HG02885 (cell line): Measurements from ENCODE around the gene SCPEP1.
A peak's percentile ranks its signal among the peaks of the same experiment; 100 is the strongest.

Source experiments
- ATAC-seq: cut with Tn5 transposase; IDR thresholded peaks from one replicate; pipeline ENCODE4 v1.9.1; 2021; ENCODE audit warnings: mild to moderate bottlenecking; ENCODE audit not compliant: unreplicated experiment, poor library complexity

SCPEP1 gene

DNA sequence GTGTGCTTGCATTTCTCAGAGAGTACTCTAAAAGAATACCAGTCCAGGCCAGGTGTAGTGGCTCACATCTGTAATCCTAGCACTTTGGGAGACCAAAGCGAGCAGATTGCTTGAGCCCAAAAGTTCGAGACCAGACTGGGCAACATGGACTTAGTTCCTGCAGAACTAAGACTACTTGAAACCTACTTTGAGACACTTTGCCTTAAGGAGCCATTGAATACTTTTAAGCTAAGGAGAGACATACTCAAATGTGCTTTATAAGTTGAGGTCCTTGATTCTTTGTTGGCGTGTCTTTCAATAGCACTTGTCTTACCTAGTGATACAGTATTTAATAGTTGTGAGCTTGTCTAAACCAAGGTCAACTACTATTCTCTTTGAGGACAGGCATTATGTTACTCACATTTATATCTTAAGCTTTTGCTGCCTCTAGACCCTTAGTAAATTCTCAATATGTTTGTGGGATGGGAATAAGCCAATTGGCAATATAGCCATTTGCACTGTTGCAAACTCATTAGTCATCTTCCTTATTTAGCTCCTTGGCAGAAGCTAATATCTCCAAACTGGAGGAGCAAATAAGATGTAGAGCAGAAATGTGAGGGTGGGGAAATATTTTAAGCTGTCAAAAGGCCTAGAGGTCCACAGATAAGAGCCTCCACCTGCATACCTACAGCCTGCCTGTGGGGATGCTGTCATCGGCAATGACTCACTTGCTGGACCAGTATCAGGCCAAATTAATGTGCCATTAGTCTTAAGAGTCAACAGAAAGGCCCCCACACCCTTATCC, 16.3 kb downstream of the SCPEP1 start:
- no peak for ATAC-seq

DNA sequence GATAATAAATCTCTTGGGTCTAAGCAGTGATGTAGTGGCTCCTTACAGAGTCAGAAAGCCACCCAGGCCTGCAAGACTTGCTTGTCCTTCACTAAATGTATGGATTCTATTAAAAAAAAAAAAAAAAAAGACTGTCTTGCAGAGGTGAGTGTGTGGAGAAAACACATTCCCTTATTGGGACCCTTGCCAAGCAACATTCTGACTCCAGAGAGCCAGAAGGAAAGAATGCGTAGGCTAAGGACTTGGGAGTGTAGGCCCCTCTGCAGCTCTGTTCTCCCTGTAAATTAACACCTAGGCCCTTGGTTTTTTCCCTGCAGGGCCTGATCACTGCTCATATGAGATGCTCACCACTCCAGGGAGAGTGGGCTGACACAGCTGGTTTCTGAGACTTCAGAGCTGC, 17.8 kb downstream of the SCPEP1 start:
- no peak for ATAC-seq

DNA sequence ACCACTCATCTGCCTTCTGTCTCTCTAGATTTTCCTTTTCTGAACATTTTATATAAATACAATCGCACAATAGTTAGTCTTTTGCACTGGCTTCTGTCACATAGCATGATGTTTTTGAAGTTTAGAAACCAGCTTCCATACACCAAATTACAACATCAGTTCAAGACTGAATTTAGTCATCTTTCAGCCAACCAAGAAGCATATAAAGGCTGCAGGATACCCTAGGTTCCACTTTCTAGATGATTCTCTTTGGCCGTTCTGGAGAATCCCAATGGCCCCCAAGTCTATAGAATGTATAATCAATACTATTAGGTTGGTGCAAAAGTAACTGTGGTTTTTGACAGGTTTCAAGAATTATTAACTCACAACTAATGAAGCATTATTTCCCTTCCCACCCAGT, 19.4 kb downstream of the SCPEP1 start:
- no peak for ATAC-seq

DNA sequence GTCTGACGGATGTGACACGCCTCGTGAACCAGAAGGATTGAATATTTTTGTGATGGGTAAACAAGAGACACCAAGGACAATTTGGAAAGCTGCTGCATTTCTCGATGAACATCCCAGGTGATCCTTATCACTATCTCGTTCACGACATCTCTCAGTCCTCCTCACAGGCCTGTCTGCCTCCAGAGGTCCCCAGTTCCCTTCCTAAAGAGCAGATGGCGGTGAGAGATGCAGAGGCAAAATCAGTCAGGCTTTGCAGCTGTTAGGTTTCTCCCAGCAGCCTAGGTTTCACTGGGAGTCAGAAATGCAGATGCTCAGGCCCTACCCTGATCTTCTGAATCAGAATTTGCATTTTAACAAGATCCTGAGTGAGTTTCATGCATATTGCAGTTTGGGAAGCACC, 23.6 kb downstream of the SCPEP1 start:
- no peak for ATAC-seq

DNA sequence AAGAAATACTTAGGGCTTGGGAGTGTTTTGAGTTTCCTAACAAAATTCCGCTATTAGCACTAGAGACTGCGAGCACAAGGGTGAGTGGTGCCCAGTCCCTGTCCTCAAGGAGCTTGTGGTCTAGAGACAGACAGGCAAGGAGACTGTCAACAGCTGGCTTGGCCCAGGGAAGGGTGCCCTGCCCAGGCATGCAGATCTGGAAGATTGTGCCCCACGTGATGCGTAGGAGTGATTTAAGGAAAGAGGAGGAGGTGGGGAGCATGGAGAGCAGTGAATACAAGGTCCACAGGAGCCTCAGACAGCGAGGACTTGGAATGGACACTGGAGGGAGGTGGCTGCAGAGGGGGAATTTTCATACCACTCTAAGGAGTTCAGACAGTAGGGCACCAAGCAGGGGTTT, 25.0 kb downstream of the SCPEP1 start:
- no peak for ATAC-seq

DNA sequence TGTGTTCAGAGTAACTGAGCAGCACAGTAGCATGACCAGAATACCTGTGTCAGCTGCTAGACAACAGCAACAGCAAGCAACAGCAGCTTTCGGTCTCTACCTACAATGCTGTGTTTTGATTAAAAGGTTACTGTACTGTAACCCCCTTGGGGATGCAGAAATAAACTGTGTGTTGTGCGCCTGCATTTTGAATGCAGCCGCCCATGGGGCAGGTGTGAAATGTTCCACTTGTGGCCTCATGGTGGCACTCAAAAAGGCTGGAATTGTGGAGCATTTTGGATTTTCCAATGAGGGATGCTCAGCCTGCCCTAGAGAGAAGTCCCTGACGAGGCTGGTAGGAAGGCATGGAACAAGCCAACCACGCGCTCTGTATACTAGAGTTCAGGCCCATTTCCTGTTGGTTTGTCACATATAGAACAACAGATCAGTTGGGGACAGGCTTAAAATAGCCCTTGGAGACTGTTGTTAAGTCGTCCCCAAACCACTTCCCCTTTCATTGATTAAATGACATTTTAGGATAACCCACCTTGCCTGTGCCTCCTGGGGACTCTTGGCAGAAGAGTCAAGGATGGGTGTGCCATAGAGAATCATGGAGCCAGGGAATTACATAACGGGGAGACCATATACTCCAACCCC, 27.1 kb downstream of the SCPEP1 start:
- peak; percentile 83 for ATAC-seq

DNA sequence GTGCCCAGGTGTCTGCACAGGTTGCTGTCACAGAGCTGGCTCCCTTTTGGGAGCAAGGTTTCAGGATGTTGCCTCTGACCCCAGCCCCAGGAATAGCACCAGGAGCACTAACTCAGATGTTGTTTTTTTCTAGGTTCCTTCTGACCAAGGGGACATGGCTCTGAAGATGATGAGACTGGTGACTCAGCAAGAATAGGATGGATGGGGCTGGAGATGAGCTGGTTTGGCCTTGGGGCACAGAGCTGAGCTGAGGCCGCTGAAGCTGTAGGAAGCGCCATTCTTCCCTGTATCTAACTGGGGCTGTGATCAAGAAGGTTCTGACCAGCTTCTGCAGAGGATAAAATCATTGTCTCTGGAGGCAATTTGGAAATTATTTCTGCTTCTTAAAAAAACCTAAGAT, 28.1 kb downstream of the SCPEP1 start:
- ATAC-seq, result no peak

DNA sequence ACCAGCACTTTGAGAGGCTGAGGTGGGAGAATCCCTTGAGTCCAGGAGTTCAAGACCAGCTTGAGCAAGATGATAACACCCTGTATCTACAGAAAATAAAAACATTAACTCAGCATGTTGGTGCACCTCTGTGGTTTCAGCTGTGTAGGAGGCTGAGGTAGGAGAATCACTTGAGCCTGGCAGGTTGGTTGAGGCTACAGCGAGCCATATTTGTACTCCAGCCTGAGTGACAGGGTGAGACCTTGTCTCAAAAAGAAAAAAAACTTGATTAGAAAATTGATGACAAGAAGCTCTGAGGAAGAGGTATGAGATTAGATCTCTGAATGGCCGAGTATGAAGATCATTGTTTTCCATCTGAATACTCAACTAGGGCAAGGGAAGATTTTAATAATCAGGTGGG, 31.0 kb downstream of the SCPEP1 start:
- ATAC-seq, result no peak

DNA sequence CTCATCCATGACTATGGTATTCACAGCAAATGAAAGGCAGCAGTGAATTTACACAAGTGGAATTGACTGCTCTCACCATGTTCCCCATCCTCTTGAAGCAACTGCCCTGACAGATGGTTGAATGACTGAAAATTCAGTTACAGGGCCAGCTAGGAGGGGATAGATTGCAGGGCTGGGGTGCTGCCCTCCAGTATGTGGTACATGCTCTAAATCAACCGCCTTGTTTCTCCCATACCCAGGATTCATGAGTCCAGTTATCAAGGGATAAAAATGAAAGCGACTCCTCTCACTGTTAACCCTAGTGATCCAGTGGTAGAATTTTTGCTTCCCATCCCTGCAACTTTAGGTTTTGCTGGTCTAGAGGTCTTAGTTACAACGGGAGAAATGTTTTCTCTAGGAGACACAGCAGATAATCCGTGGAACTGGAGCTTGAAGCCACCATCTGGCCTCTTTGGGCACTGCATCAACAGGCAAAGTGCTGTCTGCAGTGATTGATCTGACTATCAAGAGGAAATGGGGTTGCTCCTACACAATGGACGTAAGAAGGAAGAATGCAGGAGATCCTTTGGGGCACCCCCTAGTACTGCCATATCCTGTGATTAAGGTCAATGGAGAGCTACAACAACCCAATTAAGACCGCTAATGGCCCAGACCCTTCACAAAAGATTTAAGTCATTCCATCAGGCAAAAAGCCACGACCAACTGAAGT, 32.0 kb downstream of the SCPEP1 start:
- ATAC-seq, result peak; percentile 71

DNA sequence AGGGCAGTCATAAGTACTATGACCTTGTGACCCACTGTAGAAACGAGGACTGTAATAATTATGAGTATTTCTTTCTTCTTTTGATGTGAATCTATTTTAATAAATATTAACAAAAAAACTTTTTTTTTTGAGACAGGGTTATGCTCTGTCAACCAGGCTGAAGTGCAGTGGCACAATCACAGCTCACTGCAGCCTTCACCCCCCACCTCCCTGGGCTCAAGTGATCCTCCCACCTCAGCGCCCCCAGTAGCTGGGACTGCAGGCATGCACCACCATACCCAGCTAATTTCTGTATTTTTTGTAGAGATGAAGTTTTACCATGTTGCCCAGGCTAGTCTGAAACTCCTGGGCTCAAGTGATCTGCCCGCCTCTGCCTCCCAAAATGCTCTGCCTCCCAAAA, 32.6 kb downstream of the SCPEP1 start:
- no peak for ATAC-seq

DNA sequence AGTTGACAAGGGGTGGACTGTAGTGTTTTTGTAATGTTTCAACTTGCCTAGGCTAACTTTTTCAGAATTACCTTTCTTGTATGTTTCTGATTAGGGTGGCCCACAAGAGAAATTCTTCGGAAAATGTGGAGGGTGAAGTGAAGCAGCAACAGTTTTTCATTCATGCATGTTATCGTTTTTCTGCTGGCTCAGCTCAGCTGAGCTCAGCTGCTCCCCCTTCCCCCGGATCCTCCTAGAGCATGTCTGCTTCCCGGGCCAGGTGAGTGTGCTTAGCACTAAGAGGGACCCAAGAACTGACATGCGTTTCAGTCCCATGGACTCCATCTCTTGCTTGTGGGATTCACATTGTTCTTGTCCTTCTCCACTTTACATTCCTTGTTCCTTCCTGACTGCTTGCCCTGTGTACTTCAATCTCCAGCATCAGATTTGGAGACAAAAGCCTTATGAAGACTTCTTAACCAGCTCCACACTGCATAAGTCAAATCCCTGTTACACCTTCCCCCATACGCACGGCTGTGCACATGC, 33.6 kb downstream of the SCPEP1 start:
- no peak for ATAC-seq

DNA sequence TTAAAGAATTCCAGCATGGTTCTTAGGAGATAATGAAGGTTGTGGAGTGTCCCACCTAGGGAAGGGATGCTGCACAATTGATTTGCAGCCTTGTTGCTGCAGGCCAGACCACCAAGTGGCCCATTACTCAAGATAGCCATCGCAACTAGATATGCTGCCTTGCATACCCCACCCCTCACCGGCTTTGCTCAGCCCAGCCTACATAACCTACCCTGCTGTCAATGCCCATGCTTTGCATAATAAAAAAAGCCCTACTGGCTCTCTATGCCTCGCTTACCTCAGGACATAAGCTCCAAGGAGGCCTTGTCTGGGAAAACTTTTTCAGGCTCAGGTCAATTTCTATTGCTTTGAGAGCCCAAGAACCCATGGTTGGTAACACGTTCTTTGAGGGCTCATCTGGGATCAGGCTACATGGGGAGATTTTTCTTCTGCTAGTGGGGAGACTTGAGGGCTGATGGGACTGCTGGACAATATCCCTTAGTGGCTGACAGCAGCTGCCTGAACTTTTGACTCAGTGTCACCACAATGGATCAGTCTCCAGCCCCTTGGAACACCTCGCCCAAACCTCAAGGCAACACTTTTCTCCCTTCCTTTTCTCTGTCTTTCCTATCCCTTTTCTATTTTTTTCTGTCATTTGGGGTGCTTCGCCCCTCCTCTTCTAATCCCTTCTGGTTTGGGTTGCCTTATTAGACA, 38.3 kb downstream of the SCPEP1 start:
- ATAC-seq, result no peak

DNA sequence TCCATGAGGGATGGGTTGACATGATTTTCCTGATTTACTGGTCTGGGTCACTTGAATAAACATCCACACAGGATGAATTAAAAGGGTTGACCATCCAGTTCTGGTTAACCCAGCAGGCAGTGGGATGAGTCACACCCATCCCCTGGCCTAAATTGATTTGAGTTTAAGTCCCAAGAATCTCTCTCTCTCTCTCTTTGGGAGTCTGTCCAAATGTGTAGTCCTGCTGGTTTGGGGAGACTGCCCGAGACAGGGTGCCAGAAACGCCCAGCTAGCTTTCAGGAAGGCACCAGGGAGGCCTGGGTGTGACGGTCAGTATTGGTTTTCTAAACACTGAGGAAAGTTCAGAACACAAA, 38.8 kb downstream of the SCPEP1 start:
- no peak for ATAC-seq

DNA sequence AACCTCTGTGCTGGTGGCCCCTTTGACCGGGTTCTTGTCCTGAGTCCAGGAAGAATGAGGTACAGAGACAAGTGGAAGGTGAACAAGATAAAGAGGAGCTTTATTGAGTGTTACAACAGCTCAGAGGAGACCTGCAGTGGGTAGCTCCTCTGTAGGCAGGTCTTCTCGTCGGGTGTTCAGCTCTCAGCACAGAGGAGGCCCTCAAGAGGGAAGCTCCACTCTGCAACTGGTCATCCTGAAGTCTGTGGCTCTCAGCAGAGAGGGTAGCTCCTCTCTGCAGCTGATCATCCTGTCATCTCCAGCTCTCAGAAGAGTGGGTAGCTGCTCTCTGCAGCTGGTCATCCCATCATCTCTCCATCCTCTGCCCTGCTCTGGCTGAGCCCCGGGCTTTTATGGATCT, 39.7 kb downstream of the SCPEP1 start:
- ATAC-seq, result no peak

DNA sequence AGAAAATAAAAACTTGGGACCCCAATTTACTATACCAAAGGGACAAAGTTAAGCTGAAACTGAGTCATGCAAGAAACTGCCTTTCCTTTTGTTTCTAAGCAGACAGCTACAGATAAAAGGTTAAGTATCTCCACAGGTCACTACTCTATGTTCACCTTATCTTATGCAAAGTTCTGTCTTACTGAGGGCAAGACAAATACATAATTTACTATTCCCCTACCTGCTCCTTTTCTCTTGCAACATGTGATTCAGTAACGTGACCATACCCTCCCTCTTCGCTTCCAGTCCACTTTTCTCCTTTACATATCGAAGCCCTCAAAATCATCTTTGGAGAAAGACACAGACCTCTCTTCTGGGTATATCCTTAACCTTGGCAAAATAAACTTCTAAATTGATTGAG, 42.3 kb downstream of the SCPEP1 start:
- no peak for ATAC-seq

DNA sequence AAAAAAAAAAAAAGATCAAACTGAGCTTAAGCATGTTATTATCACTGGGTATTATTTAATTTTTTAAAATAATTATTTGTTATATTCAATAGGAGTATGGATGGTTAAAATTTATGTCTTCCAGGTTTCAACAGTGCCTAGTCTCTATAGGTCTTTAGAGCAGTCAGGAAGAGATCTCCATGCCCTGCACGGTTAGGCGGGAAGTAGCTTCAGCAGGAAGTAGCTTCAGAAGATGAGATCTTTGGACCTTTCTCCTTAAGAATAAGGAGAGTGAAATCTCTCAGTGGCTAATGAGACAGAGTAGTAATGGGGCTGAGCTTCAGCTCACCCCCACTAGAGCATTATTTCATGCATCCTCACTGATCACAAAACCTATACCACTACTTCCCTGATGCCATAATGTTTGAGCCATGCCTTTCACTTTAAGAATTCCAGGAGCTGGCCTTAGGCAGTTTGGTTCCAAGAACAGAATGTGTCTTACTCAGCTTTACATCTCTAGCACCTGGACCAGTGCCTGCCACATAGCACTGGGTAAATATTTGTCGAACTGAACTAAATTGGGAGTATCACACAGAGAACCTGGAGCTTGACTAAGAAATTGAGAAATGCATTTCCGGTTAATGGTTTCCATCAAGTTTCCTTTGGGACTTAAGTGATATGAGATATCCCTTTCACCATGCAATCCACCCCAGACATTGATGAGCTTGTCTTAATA, 43.5 kb downstream of the SCPEP1 start:
- ATAC-seq, result no peak

DNA sequence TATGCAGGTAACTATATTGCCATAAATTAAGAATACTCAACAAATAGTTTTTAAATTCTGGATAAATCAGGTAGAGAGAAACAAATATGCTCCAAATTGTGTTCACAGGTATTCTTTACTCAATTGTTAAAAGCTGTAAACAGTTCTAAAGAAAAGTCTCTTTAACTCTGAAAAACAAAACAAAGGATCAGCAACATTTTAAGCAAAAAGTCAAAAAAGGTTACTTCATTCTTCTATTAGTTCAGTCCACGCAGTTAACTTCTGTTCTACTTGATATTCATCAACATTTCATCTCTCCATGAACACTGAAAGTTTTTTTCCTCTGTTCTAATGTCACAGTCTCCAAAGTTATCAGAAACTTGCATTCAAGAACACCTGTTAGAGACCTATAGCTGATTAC, 47.9 kb downstream of the SCPEP1 start:
- ATAC-seq, result no peak

DNA sequence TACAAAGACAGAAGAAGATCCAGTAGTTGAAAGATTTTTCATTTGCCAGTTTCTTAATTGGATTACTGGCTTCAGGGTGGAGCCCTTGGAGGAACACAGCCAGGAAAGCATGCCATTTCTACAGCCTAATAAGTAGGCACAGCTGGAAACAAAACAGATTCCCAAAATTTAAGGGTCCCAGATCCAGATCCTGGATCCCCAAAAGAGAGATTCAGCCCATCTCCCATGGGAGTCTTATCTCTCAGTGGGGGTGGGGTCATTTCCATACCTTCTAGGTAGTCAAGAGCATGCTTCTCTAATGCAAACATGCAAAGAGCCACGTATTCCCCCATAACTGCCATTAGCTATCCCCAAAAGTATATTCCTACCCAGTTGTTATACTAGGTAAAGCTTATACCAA, 49.9 kb downstream of the SCPEP1 start:
- ATAC-seq, result no peak

DNA sequence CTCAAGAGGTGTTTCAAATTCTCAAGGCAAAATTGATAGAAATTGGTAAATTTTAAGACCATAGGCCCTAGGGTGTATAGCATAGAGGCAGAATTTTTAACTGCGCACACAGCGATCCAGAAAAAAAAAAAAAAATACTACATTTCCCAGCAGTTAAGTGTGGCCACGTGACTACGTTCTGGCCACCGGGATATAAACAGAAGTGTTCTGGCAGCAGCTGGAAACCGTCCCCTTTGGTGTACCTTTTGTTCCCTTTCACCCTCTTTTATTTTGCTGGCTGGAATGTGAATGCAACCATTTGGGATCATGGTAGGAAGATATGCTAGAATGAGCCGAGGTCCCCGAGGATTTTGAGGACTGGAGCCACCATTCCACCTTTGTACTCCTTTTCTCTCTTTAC, 54.4 kb downstream of the SCPEP1 start:
- ATAC-seq, result no peak

DNA sequence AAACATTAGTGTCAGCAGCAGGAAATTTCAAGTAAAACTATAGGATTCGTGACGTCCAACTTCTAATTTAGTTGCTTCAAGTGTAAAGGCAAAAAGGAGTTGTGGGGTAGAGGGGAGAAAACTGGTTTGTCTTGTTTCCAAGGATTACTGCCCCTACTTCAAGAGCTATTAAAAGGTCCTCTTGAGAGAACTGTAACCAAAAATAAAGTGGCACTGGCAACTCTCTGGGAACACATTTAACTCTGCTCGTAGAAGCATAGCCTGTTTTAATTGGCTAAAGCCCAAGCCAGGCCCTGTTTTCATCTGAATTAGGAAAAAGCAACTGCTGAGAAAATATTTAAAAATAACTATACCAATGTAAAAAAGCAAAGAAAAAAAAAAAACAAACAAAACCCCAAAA, 55.4 kb downstream of the SCPEP1 start:
- ATAC-seq, result no peak
